GF-D8 (cell line): ENCODE results near the gene SEC16B.

Source experiments
- DNase-seq: peaks from one replicate; lab custom pipeline; 2025; lab: John Stamatoyannopoulos, UW

The SEC16B gene

GRCh38 chr1:177902266-177902665, 67.6 kb downstream of the SEC16B start:
- no peak for DNase-seq

GRCh38 chr1:177897998-177898654, 71.7 kb downstream of the SEC16B start:
- no peak for DNase-seq

GRCh38 chr1:177897281-177897997, 72.4 kb downstream of the SEC16B start:
- DNase-seq = no peak
